Thoracic aorta (tissue), 2 donors: ENCODE results near the gene RPTOR. TPM values are rescaled to one million over a fixed set of nuclear protein-coding genes. Genes with fewer than 3 reads are reported as not detected.

Experiments used
- ATAC-seq: fragments of 150-250 bp; one replicate; pipeline ENCODE4 v1.8.0; 2017; ENCODE audit warnings: low read depth; ENCODE audit not compliant: insufficient number of reproducible peaks, low FRiP score
- DNase-seq: peaks from one replicate; pipeline ENCODE4 v3.0.0-alpha.2; 2020; ENCODE audit warnings: low spot score
- H3K27ac ChIP-seq, 2 donors: fragments of 200-600 bp; sonication (generic); 1 replicate in 1 of 2; 2 replicates in 1 of 2; pipeline ENCODE4 v1.5.1; 2016; ENCODE audit warnings: mild to moderate bottlenecking in 2 of 2, moderate library complexity in 2 of 2
- H3K27me3 ChIP-seq: fragments of 200-600 bp; sonication (generic); replicated peaks from 2 replicates; pipeline ENCODE4 v1.6.0; 2016; ENCODE audit warnings: mild to moderate bottlenecking; ENCODE audit not compliant: insufficient read depth
- H3K36me3 ChIP-seq: fragments of 200-600 bp; sonication (generic); one replicate; pipeline ENCODE4 v1.5.1; 2016
- H3K4me1 ChIP-seq, 2 donors: fragments of 200-600 bp; sonication (generic); 1 replicate in 1 of 2; 2 replicates in 1 of 2; pipeline versions ENCODE4 v1.5.1 to v1.6.0; 2016; ENCODE audit warnings: low read depth in 2 of 2, mild to moderate bottlenecking in 1 of 2; ENCODE audit not compliant: control insufficient read depth in 1 of 2
- H3K4me3 ChIP-seq: fragments of 200-600 bp; sonication (generic); 2 replicates; pipeline ENCODE4 v1.5.1; 2016; ENCODE audit warnings: mild to moderate bottlenecking
- H3K9me3 ChIP-seq: fragments of 200-600 bp; sonication (generic); 2 replicates; pipeline ENCODE4 v1.5.1; 2016
- CTCF ChIP-seq: fragments of 200-600 bp; sonication (generic); IDR thresholded peaks from one replicate; pipeline ENCODE4 v1.5.1; 2019; ENCODE audit warnings: antibody characterized with exemption
- total RNA-seq, 2 donors: library from RNA; depleted of rRNA; stranded (reverse); fragments of >200 nt; gene quantifications; one replicate each; pipeline versions ENCODE4 v1.1.0 to v1.2.3, GENCODE V29; 2016

The RPTOR gene
- total RNA-seq, 2 donors from 2014 or later = 42.0 to 47.4 TPM

GRCh38 chr17:80640366-80641084 is 95.9 kb downstream of the RPTOR start:
- no peak overlapping the region for H3K4me3 ChIP-seq
- H3K9me3 ChIP-seq = no peaks in the 10 kb centered on the region
- DNase-seq (no peak), ATAC-seq (no peak)
- H3K27ac ChIP-seq = no peak overlapping the region
- no peak for TF ChIP-seq CTCF
- H3K36me3 ChIP-seq = no peaks in the 10 kb centered on the region
- H3K27me3 ChIP-seq = no peaks in the 10 kb centered on the region
- H3K4me1 ChIP-seq = no peaks in the 10 kb centered on the region

- ATAC-seq (no peak), DNase-seq (no peak)
- no peaks in the 10 kb centered on the region for H3K36me3 ChIP-seq
- no peaks in the 10 kb centered on the region for H3K4me1 ChIP-seq
- H3K27ac ChIP-seq = no peak overlapping the region
- no peaks in the 10 kb centered on the region for H3K27me3 ChIP-seq
- no peak overlapping the region for H3K4me3 ChIP-seq
- TF ChIP-seq CTCF = no peak
- H3K9me3 ChIP-seq = no peaks in the 10 kb centered on the region
Observed at GRCh38 chr17:80643326-80644099, 98.9 kb downstream of the RPTOR start.

GRCh38 chr17:80644536-80644935 is 99.9 kb downstream of the RPTOR start:
- H3K27me3 ChIP-seq = no peaks in the 10 kb centered on the region
- no peaks in the 10 kb centered on the region for H3K9me3 ChIP-seq
- H3K4me1 ChIP-seq = peaks cover 3 to 8% of the 10 kb centered on the region in 2 donors
- no peak overlapping the region for H3K4me3 ChIP-seq
- no peak for ATAC-seq
- H3K27ac ChIP-seq = no peak overlapping the region
- no peak for TF ChIP-seq CTCF
- no peaks in the 10 kb centered on the region for H3K36me3 ChIP-seq
- no peak for DNase-seq

GRCh38 chr17:80645706-80646325 is 101.2 kb downstream of the RPTOR start:
- H3K9me3 ChIP-seq = no peaks in the 10 kb centered on the region
- no peaks in the 10 kb centered on the region for H3K27me3 ChIP-seq
- no peak overlapping the region for H3K4me3 ChIP-seq
- TF ChIP-seq CTCF = no peak
- ATAC-seq (no peak), DNase-seq (no peak)
- no peak overlapping the region for H3K27ac ChIP-seq
- H3K4me1 ChIP-seq = peaks cover 9 to 18% of the 10 kb centered on the region in 2 donors
- H3K36me3 ChIP-seq = no peaks in the 10 kb centered on the region

- no peaks in the 10 kb centered on the region for H3K9me3 ChIP-seq
- DNase-seq = no peak
- no peaks in the 10 kb centered on the region for H3K36me3 ChIP-seq
- TF ChIP-seq CTCF = no peak
- no peaks in the 10 kb centered on the region for H3K27me3 ChIP-seq
- H3K27ac ChIP-seq = no peak overlapping the region
- ATAC-seq = no peak
- no peak overlapping the region for H3K4me3 ChIP-seq
- H3K4me1 ChIP-seq = peaks cover 9 to 18% of the 10 kb centered on the region in 2 donors
Observed at GRCh38 chr17:80646328-80646727, 101.7 kb downstream of the RPTOR start.
